GM23248 (cell line): ENCODE data around the gene CPOX.

Experiments
- EZH2 ChIP-seq: fragments of 200-600 bp; sonication (generic); IDR thresholded peaks from 2 replicates; pipeline ENCODE4 v1.6.1; 2018; ENCODE audit warnings: antibody characterized with exemption, mild to moderate bottlenecking; ENCODE audit not compliant: insufficient read depth, poor library complexity, severe bottlenecking
- EZH2phosphoT487 ChIP-seq: fragments of 200-600 bp; sonication (generic); IDR thresholded peaks from 2 replicates; pipeline ENCODE4 v1.6.1; 2018; ENCODE audit warnings: antibody characterized with exemption, moderate library complexity, mild to moderate bottlenecking, low read depth; ENCODE audit not compliant: insufficient read depth

DNA sequence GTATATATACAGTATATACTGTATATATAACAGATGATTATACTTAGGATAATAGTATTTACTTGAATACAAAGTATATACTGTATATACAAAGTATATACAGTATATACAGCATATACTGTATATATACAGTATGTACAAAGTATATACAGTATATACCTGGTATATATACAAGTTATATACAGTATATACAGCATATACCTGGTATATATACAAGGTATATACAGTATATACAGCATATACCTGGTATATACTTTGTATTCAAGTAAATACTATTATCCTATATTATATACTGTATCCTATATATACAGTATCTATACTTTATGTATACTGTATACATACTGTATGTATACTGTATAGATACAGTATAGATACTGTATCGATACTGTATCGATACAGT is 14.6 kb upstream of the CPOX start:
- TF ChIP-seq EZH2phosphoT487 (no peak), EZH2 (no peak)
